ENCODE measurements around the gene KCNN4.

DNA sequence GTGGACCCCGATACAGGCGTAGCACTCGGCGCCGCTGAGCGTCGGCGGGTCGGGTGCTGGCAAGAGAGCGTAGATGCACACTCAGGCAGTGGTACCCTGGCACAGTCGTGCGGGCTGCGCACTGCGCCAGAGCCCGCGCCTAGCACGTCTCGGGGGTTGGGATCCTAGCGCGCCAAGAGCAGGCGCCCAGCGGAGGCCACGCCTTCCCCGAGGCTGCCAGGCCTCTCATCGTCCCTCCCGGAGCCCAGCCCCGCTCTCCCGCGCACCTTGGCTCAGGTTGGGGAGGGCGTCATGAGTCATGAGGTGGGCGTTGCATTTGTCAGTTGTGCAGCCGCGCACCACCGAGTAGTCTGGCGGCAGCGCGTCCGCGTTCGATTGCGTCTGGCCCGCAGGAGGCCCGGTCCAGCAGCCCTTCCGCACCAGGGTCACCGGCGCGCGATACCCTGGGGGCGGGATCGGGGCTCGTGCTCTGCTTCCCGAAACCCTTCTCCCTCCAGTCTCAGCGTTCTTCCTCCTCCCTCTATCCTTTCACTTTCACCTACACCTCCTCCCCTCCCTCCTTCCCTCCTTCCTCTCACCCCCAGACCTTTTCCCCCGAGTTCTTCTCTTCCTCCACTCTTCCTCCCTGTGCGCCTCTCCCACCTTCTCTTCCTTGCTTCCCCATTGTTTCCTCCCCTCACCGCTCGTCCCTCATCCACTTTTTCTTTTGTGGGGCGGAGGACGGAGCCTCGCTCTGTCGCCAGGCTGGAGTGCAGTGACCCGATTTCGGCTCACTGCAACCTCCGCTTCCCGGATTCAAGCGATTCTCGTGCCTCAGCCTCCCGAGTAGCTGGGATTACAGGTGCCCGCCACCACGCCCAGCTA is 18.0 kb upstream of the KCNN4 start:
- no peak for TF ChIP-seq CTCF (IDR thresholded peaks at IDR 0.05 in 4 of 5, conservative IDR thresholded peaks at IDR 0.05 in 1 of 5)
- TF ChIP-seq POLR2A (IDR thresholded peaks at IDR 0.05) = no peak

All from gastrocnemius medialis (tissue), 4 donors.